NCI-H82 (cell line): ENCODE measurements around the gene CCDC106.

ENCODE experiments used
- DNase-seq: peaks from one replicate; lab custom pipeline; 2025; lab: John Stamatoyannopoulos, UW

The CCDC106 gene

GRCh38 chr19:55696301-55697068, 48.5 kb downstream of the CCDC106 start:
- DNase-seq: no peak

- no peak for DNase-seq
Measured at GRCh38 chr19:55697069-55697440, 49.0 kb downstream of the CCDC106 start.

- DNase-seq: no peak
Measured at GRCh38 chr19:55697698-55698097, 49.7 kb downstream of the CCDC106 start.

GRCh38 chr19:55698256-55698655, 50.2 kb downstream of the CCDC106 start:
- DNase-seq: no peak

GRCh38 chr19:55699221-55699620, 51.2 kb downstream of the CCDC106 start:
- DNase-seq: no peak

- no peak for DNase-seq
Measured at GRCh38 chr19:55700813-55701212, 52.8 kb downstream of the CCDC106 start.

GRCh38 chr19:55702131-55702627, 54.2 kb downstream of the CCDC106 start:
- no peak for DNase-seq
